ENCODE measurements around the gene RPA1.

- TF ChIP-seq, protein P1, sequence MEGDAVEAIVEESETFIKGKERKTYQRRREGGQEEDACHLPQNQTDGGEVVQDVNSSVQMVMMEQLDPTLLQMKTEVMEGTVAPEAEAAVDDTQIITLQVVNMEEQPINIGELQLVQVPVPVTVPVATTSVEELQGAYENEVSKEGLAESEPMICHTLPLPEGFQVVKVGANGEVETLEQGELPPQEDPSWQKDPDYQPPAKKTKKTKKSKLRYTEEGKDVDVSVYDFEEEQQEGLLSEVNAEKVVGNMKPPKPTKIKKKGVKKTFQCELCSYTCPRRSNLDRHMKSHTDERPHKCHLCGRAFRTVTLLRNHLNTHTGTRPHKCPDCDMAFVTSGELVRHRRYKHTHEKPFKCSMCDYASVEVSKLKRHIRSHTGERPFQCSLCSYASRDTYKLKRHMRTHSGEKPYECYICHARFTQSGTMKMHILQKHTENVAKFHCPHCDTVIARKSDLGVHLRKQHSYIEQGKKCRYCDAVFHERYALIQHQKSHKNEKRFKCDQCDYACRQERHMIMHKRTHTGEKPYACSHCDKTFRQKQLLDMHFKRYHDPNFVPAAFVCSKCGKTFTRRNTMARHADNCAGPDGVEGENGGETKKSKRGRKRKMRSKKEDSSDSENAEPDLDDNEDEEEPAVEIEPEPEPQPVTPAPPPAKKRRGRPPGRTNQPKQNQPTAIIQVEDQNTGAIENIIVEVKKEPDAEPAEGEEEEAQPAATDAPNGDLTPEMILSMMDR (IDR thresholded peaks at IDR 0.05): no peak
- TF ChIP-seq POLR2A (IDR thresholded peaks at IDR 0.05; ENCODE audit: low read depth): no peak
- no peak for TF ChIP-seq POLR2AphosphoS5 (IDR thresholded peaks at IDR 0.05)
Observed at GRCh38 chr17:1847191-1847590, 17.4 kb downstream of the RPA1 start.
